DND-41 (cell line): ENCODE data around the gene RUNX2.

Experiments used
- ATAC-seq: fragments of 200-7000 bp; cut with Tn5 transposase; 3 replicates; pipeline ENCODE4 v1.9.1; 2021; ENCODE audit warnings: low read depth; ENCODE audit not compliant: insufficient read depth
- DNase-seq: peaks from one replicate; pipeline ENCODE4 v3.0.0-alpha.2; 2020
- H2AFZ ChIP-seq: 2 replicates; pipeline ENCODE4 v1.6.0; 2012; ENCODE audit warnings: low read depth, low read length
- H3K27ac ChIP-seq: 2 replicates; pipeline ENCODE4 v1.5.1; 2012; ENCODE audit warnings: low read length, inconsistent platforms
- H3K27me3 ChIP-seq: fragments of 200-600 bp; sonication (generic); 2 replicates; pipeline ENCODE4 v1.6.0; 2012; ENCODE audit warnings: low read length, mild to moderate bottlenecking, inconsistent platforms; ENCODE audit not compliant: insufficient read depth, poor library complexity
- H3K36me3 ChIP-seq: 2 replicates; pipeline ENCODE4 v1.5.1; 2012; ENCODE audit warnings: low read length, inconsistent platforms; ENCODE audit not compliant: insufficient read depth
- H3K4me1 ChIP-seq: 2 replicates; pipeline ENCODE4 v1.5.1; 2012; ENCODE audit warnings: mild to moderate bottlenecking, low read length; ENCODE audit not compliant: insufficient read depth
- H3K4me2 ChIP-seq: 2 replicates; pipeline ENCODE4 v1.6.0; 2012; ENCODE audit warnings: mild to moderate bottlenecking, moderate library complexity, low read length, inconsistent platforms; ENCODE audit not compliant: insufficient read depth
- H3K4me3 ChIP-seq, 2 experiments: fragments of 200-600 bp in 1 of 2; shearing (Covaris generic) in 1 of 2; 2 replicates each; pipeline ENCODE4 v1.5.1; 2012 to 2016; ENCODE audit warnings: inconsistent platforms in 2 of 2, low read length in 2 of 2, mild to moderate bottlenecking in 2 of 2, low read depth in 1 of 2, moderate library complexity in 1 of 2
- H3K79me2 ChIP-seq: 2 replicates; pipeline ENCODE4 v1.6.0; 2012; ENCODE audit warnings: low read length, inconsistent platforms; ENCODE audit not compliant: insufficient read depth
- H3K9ac ChIP-seq: 2 replicates; pipeline ENCODE4 v1.6.0; 2012; ENCODE audit warnings: low read depth, mild to moderate bottlenecking, inconsistent platforms, low read length, moderate library complexity
- H3K9me3 ChIP-seq: 2 replicates; pipeline ENCODE4 v1.5.1; 2012; ENCODE audit warnings: low read length, moderate library complexity, mild to moderate bottlenecking, inconsistent platforms; ENCODE audit not compliant: insufficient read depth, severe bottlenecking
- H4K20me1 ChIP-seq: 2 replicates; pipeline ENCODE4 v1.6.0; 2012; ENCODE audit warnings: low read length; ENCODE audit not compliant: insufficient read depth
- CTCF ChIP-seq: IDR thresholded peaks from 2 replicates; pipeline ENCODE4 v1.5.1; 2012; ENCODE audit warnings: borderline replicate concordance, low read length, moderate library complexity, mild to moderate bottlenecking; ENCODE audit not compliant: poor library complexity, severe bottlenecking; ENCODE audit errors: extremely low read depth
- EZH2 ChIP-seq: IDR thresholded peaks from 3 replicates; pipeline ENCODE4 v1.6.1; 2012; ENCODE audit warnings: borderline replicate concordance, low read depth, mild to moderate bottlenecking, moderate library complexity, low read length, inconsistent platforms; ENCODE audit not compliant: severe bottlenecking

RUNX2 gene

GRCh38 chr6:45692021-45692420 lies 363.9 kb downstream of the RUNX2 start:
- DNase-seq = no peak
- no peaks in the 10 kb centered on the region for H3K9me3 ChIP-seq
- H3K9ac ChIP-seq = no peak overlapping the region
- TF ChIP-seq CTCF = no peak
- no peak for TF ChIP-seq EZH2
- no peaks in the 10 kb centered on the region for H3K4me1 ChIP-seq
- H3K27me3 ChIP-seq = no peaks in the 10 kb centered on the region
- H3K4me3 ChIP-seq = no peak overlapping the region
- H4K20me1 ChIP-seq = no peaks in the 10 kb centered on the region
- H3K4me2 ChIP-seq = no peak overlapping the region
- no peak overlapping the region for H3K27ac ChIP-seq
- no peaks in the 10 kb centered on the region for H3K36me3 ChIP-seq
- no peaks in the 10 kb centered on the region for H3K79me2 ChIP-seq
- ATAC-seq = no peak
- no peak overlapping the region for H2AFZ ChIP-seq

- no peak for DNase-seq
- Histone ChIP-seq H3K4me1 (no peaks in the 10 kb centered on the region), H3K4me2 (no peak overlapping the region), H3K4me3 (no peak overlapping the region), H2AFZ (no peak overlapping the region), H4K20me1 (no peaks in the 10 kb centered on the region), H3K9me3 (no peaks in the 10 kb centered on the region), H3K79me2 (no peaks in the 10 kb centered on the region), H3K27ac (no peak overlapping the region), H3K27me3 (no peaks in the 10 kb centered on the region), H3K36me3 (no peaks in the 10 kb centered on the region), H3K9ac (no peak overlapping the region)
- no peak for TF ChIP-seq EZH2
- TF ChIP-seq CTCF = no peak
- ATAC-seq = no peak
These were observed 368.6 kb downstream of the RUNX2 start for GRCh38 chr6:45696738-45697137.

- Histone ChIP-seq H3K36me3 (no peaks in the 10 kb centered on the region), H3K27me3 (no peaks in the 10 kb centered on the region), H3K4me1 (no peaks in the 10 kb centered on the region), H3K9me3 (no peaks in the 10 kb centered on the region), H3K79me2 (no peaks in the 10 kb centered on the region), H3K9ac (no peak overlapping the region), H2AFZ (no peak overlapping the region), H3K27ac (no peak overlapping the region), H3K4me3 (no peak overlapping the region), H4K20me1 (no peaks in the 10 kb centered on the region), H3K4me2 (no peak overlapping the region)
- no peak for ATAC-seq
- DNase-seq = no peak
- no peak for TF ChIP-seq CTCF
- TF ChIP-seq EZH2 = no peak
These were observed 369.5 kb downstream of the RUNX2 start for GRCh38 chr6:45697605-45698004.

GRCh38 chr6:45698046-45698445 lies 369.9 kb downstream of the RUNX2 start:
- H3K9me3 ChIP-seq = no peaks in the 10 kb centered on the region

More at GRCh38 chr6:45698046-45698445, 369.9 kb downstream of the RUNX2 start:
- Histone ChIP-seq H3K9ac (no peak overlapping the region), H2AFZ (no peak overlapping the region), H3K79me2 (no peaks in the 10 kb centered on the region), H3K4me2 (no peak overlapping the region), H4K20me1 (no peaks in the 10 kb centered on the region), H3K4me1 (no peaks in the 10 kb centered on the region), H3K27ac (no peak overlapping the region), H3K4me3 (no peak overlapping the region), H3K36me3 (no peaks in the 10 kb centered on the region), H3K27me3 (no peaks in the 10 kb centered on the region)
- DNase-seq = no peak
- no peak for TF ChIP-seq EZH2
- TF ChIP-seq CTCF = no peak
- no peak for ATAC-seq
